GM19328 (cell line): ENCODE data around the gene ZBTB47.

Source experiments
- ATAC-seq: cut with Tn5 transposase; IDR thresholded peaks from one replicate; pipeline ENCODE4 v1.9.1; 2021; ENCODE audit warnings: mild to moderate bottlenecking, moderate library complexity; ENCODE audit not compliant: unreplicated experiment

ZBTB47 gene

DNA sequence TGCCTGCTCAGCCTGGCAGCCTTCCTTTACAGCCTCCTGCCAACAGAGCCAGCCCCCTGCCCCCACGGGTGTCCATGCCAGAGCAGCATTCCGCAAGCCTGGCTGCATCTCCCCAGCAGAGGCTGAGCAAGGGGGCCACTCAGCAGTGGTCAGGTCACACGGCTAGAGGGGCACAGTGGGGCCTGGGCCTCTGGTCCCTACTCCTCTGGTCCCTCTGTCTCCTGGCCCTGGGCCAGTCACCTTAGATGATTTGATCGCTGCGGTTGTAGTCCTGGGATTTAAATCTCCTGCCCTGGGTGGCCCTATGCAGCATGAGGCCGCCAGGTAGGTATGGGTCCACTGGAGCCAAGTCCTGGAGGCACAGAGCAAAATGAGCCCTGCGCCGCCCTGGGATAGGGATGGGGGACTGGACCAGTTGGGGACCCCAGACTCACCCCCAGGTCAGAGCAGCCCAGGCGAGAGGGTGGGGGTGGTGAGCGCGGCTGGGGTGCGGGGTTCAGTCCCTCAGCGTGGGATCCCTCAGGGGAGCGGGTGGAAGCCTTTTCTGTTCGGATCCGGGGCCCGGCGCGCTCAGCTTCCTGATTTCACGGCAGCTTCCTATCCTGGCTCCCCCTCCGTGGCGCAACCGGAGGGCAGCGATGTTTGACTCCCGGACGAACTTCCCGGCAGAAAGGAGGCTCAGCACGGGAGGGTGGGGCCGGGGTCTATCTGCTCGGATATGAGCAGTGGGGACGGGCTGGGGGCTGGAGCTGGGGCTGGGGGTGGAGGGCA, at the start of gene ZBTB47:
Gene ZBTB47, plus strand, starts transcription at position 138 of the 771 bp plus-strand sequence. CDS start 4,659 bp downstream, outside the sequence.
- no peak for ATAC-seq

DNA sequence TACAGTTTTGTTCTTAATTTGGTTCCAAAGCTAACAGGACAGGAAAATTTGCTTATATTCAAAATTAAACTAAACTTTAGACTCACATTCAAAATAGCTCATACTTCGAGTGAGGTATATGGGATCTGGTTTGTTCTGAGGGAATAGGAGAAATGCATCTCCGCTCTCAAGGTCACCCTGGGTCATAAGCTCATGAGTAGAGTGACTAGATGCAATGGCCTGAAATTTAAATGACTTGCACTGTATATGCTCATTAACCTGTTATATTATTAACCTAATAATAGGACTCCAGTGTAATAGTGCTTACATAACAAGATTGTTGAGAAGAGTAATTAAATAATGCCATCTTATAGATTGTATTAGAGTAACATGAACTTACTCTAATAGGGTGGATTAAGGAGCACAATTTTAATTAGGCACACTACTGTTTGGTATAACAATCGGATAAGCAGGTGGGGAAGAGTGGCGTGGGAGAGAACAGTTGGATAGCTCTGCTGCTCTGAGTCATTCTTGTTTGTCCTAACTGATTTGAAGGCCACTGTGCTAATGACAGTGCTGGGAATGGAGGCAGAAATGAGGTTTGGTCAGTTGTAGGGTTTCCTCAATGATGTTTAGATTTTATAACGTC, 47.8 kb upstream of the ZBTB47 start:
- ATAC-seq: no peak

DNA sequence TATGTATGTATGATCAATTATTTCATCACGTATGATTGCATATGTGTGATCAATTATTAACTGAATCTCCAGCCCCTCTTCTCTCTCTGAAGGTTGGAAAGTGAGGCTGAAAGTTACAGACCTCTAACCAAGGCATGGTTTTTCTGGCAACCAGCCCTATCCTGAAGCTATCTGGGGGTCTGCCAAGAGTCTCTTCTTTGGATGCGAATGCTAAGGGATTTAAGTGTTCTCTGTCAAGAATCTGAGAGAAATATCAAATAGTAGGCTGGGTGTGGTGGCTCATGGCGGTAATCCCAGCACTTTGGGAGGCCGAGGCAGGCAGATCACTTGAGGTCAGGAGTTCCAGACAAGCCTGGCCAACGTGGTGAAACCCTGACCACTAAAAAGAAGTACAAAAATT, 44.9 kb upstream of the ZBTB47 start:
- ATAC-seq: no peak

DNA sequence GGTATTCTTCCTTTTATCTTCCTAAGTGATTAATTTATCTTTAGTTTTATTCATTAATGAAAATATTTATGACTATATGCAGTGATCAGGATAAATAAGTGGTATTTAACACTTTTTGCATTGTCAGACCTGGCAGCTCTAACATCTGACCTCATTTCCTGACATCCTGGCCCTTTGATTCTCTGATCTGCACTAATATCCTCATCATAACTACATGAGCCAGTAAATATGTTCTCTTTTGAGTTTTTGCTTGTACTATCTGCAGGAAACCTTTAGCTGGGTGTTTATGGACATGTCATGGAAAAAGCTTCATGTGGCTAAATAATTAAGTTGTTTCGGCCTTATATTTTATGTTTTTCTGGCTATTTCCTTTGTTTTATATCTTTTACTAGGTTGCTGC, 42.5 kb upstream of the ZBTB47 start:
- no peak for ATAC-seq

DNA sequence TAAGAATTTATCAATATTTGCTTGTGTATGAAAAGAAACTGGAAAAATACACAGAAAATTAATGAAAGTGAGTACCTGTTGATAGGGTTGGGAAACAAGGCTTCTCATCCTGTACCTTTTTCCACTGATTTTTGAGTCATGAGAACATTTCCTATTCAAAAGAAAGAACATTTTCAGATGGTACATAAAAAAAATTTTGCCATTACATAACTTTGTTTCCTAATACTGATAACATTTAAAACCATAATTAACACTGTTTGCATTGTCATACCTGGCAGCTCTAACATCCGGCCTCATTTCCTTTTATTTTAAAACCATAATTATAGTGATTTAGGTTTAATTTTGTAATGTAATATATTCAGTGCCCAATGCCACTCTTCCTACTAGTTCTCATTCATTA, 41.3 kb upstream of the ZBTB47 start:
- ATAC-seq: no peak

DNA sequence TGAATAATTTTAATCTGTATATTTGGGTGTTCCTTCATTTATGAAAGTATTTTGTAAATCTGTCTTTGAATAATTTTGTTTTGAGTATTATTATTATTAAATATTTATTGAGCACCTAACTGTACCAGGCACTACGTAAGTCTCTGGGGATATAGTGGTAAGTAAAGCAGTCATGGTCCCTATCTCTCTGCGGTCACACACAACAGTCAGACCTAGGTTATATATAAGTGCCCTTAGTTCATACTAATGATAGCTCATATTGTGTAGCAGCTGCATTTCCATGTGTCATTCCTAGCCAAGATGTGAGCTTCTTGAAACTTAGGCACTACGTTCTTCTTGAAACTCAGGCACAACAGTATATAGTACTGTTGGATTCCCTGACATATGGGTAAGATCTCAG, 40.6 kb upstream of the ZBTB47 start:
- no peak for ATAC-seq

DNA sequence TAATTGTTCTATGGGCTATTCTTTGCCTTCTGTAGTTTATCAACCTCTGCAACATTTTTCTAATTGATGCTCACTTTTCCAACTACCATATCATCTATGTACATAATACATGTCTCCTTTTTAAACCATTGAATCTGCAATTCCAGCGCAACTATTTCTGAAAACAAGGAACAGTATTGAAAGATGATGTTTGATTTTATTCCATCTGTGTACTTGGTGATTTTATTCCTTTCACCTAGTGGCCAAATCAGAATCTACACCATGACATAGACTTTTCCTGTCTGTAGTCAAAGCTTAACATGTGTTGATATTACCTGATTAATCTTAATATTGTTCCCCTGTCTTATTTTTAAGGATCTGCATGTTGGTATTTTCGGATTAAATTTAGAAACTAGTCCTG, 40.0 kb upstream of the ZBTB47 start:
- no peak for ATAC-seq

DNA sequence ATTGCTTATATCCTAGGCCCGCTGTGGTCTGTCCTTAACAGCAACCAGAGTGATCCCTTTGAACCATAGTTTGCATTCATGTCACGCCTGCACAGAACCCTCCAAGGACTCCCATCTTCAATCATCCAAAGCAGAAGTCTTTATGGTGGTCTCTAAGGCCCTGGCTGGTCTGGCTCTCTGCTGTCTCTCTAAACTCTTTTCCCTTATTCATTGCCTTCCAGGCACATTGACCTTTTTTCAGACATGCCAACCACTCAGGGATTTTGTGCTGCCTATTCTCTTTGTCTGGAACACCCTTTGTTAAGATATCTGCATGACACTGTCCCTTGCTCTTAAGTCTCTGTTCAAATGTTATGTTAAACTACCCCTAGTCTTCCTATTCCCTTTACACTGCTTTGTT, 21.9 kb upstream of the ZBTB47 start:
- no peak for ATAC-seq

DNA sequence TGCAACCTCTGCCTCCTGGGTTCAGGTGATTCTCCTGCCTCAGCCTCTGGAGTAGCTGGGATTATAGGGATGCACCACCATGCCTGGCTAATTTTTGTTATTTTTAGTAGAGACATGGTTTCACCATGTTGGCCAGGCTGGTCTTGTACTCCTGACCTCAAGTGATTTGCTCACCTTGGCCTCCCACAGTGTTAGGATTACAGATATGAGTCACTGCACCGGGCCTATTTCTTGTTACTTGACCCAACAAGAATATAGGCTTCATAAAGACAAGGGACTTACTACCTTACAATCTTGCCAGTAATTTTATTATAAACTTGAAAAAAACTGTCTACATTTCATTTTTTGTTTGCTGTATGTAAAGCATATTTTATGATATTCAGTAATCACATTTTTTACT, 21.4 kb upstream of the ZBTB47 start:
- ATAC-seq: no peak

DNA sequence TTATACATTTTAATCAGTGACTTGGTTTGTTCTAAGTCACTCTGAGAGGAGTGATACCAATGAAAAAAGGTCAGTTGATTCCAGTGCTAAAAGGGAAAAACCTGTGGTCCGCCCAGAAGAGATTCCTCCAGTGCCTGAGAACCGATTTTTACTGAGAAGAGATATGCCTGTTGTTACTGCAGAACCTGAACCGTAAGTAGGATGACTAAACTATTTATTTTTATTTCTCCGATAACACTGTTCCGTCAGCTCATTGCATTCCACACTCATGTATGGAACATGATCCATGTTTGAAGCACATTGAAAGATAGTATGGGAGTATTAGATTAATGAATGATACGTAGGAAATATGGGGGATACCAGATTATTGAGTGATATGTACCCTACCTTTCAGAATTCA, 20.0 kb upstream of the ZBTB47 start:
- no peak for ATAC-seq

DNA sequence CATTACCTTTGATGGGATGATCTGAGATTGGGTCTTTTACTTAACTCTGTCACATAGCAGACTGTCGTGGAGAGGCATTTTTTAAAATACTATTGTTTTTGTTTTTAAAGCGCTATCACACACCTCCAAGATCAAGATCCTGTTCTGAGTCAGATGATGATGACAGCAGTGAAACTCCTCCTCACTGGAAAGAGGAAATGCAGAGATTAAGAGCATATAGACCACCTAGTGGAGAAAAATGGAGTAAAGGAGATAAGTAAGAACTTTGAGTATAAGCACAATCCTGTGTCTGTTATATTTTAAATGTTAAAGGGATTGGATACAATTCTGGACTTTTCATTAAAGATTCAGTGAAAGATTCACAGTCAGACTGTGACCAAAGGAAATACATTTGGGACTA, 18.4 kb upstream of the ZBTB47 start:
- no peak for ATAC-seq

DNA sequence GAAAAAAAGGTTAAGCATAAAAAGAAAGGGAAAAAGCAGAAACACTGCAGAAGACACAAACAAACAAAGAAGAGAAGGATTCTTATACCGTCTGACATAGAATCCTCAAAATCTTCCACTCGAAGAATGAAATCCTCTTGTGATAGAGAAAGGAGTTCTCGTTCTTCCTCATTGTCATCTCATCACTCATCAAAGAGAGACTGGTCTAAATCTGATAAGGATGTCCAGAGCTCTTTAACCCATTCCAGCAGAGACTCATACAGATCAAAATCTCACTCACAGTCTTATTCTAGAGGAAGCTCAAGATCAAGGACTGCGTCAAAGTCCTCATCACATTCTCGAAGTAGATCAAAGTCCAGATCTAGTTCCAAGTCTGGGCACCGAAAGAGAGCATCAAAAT, 16.5 kb upstream of the ZBTB47 start:
- ATAC-seq: no peak

DNA sequence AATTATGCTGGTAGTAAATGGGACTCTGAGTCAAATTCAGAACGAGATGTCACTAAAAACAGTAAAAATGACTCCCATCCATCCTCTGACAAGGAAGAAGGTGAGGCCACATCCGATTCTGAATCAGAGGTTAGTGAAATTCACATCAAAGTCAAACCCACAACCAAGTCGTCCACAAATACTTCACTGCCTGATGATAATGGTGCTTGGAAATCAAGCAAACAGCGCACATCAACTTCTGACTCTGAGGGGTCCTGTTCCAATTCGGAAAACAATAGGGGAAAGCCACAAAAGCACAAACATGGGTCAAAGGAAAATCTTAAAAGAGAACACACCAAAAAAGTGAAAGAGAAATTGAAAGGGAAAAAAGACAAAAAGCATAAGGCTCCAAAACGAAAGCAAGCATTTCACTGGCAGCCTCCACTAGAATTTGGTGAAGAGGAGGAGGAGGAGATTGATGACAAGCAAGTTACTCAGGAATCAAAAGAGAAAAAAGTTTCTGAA, 15.1 kb upstream of the ZBTB47 start:
- no peak for ATAC-seq

DNA sequence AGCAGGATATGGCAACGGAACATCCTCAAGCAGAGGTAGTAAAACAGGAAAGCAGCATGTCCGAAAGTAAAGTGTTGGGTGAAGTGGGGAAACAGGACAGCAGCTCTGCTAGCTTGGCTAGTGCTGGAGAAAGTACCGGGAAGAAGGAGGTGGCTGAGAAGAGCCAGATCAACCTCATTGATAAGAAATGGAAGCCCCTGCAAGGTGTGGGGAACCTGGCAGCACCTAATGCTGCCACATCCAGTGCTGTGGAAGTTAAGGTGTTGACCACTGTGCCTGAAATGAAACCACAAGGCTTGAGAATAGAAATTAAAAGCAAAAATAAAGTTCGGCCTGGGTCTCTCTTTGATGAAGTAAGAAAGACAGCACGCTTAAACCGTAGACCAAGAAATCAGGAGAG, 14.3 kb upstream of the ZBTB47 start:
- no peak for ATAC-seq

DNA sequence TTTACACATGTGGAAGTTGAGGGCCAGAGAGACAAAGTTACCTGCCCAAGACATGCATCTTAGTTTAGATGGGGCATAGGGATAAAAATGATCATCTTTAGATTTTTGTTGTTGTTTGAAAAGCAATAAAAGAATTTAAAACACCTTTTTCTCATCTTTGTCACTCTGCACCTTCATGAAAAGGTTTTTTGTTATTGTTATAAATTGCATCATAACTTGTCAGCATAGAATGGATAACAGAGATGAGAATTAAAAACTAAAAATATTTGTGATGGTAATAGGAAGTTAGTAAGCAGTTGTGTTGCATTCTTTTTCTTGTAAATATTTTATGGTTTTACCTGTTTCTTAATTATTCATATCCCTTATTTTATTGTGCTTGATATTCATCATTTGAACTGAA, 13.4 kb upstream of the ZBTB47 start:
- ATAC-seq: no peak

DNA sequence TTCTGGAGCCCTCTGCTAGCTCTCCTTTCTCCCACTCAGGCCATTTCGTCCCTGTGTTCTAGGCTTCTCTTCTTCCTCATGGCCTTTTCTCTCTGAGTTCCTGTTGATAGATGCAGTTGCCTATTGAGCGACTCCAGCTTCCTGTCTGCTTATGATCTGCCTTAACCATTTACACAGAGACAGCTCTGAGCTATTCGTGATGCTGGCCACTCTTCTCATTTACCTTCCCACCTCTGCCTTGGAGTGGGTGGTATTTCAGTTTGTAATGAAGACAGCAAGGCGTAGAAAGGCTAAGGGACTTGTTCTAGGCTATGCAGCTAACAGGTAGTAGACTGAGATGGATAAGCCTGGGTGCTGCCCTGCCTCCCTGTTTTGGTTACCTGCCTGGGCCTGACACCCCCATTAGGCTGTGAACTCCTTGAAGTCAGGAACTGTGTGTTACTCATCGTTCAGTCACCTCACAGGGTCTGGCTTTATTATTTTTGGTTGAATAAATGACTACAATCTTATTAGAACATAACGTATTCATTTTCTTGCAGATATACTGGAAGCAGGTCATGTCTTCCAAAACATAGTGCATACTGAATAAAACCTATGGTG, 12.6 kb upstream of the ZBTB47 start:
- ATAC-seq: no peak

DNA sequence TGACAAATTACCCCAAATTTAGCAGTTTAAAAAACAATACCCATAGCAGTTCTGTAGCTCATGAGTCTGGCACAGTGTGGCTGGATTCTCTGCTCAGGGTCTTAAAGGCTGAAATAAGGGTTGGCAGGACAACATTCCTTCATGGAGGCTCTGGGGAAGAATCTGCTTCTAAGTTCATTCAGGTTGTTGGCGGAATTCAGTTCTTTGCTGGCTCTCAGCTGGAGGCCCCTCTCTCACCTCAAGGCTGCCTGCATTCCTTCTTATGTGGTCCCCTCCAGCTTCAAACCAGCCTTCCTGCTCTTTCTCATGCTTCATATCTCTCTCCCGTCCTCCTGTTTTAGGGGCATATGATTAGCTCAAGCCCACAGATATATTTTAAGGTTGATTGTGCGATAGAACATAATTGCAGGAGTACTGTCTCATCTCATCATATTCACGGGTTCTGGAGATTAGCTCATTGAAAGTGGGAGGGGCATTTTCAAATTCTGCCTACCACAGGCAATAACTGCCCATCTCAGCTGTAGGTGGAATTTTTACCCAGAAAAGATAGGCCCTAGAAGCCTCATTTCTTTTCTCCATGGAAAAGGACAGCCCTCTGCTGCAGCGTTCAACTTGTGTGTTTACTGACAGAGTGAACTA, 5.6 kb upstream of the ZBTB47 start:
- no peak for ATAC-seq

DNA sequence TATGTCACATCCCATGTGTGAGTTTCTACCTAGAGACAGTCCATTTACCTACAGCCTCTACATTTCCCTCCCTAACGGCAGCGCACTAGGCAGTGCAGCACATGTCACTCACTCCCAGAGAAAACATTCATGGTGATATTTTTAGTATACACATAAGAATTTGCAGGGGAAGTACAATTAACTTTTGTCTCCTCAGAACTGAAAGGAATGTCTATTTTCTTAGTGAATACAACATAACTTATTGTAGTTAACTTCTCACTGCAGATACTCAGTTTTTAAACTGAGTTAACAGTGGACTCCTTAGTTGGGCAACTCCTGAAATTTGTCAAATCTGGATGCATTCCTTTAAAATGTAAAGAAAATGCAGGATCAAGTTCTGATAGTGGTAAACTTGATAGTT, 4.5 kb upstream of the ZBTB47 start:
- ATAC-seq: no peak

DNA sequence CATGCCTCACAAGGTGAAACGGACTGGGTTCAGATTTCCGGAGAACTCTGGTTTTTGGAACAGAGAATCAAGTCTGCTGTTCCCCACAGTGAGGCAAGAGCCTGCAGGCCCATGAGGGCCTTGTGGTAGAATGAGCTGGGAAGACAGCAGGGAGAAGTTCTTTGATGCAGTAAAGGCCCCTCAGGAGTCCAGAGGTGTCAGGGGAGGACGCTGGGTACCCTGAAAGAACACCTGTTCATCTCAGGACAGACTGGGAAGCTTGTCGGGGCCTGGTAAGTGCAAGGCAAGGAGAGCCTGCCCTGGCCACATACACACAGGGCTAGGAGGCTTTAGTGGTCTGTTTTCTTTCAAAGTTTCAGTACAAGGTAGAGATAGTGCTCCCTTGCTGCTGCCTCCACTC, 3.7 kb upstream of the ZBTB47 start:
- ATAC-seq: no peak

DNA sequence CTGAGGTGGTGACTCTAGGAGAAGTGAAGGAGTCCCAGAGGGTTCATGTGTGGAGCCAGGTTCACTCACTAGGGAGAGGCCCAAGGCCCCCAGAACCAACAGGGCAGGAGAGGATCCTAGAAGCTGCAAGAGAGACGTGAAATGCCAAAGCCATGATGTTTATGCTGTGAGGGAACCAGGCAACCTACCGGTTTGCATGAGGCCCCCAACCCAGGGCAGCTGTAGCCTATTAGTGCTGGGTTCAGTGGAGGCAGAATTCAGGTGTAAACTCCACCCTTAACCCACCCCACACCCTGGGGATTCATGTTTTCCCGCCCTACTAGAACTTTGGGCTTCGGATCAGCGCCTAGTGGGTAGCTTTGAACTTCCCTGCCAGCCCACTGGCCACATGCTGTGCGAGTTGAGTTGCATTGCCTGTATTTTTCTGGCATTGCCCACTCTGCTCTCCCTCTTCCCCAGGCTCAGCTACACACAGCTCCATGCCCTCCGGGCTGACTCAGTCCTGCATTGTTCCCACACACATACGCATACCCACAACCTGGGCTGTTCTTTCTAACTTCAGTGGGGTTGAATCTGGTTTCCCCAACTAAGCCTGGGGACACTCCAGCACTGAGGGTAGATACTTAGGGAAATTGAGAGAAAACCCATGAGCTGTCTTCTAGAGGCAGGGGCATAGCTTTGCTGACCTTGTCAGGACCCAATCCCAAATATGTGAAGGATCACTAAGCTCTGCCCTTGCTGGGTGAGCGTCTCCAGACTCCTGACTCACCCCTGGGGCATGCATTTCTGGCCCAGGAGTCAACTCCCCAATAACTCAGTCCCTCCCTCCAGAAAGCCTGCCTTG, 2.0 kb upstream of the ZBTB47 start:
- no peak for ATAC-seq

DNA sequence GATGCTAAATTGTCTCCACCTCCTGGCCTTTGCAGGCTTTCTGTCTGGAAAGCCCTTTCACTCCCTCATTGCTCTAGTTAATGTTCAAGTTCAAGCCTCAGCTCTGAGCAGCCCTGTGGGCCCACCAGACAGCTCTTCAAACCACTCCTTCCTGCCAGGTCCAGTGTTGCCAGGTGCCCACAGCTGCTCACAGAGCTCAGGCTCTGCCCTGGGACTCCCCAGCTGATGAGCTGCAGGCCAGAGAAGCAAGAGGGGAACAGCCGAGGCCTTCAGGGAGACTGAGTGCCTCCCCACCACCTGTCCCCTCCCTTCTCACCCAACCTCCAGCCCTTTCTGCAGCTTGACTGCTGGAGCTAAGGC, 1.3 kb upstream of the ZBTB47 start:
- ATAC-seq: no peak
